Measurements from ENCODE around the gene FNTB.

The FNTB gene

GRCh38 chr14:65095633-65096205 is 109.0 kb downstream of the FNTB start:
- DNase-seq = no peak

GRCh38 chr14:65096323-65097089 is 109.8 kb downstream of the FNTB start:
- no peak for DNase-seq

GRCh38 chr14:65098586-65098985 is 111.9 kb downstream of the FNTB start:
- no peak for DNase-seq

- DNase-seq = no peak
Observed at GRCh38 chr14:65100922-65101541, 114.3 kb downstream of the FNTB start.

GRCh38 chr14:65101631-65102440 is 115.1 kb downstream of the FNTB start:
- DNase-seq = peak; percentile 40

GRCh38 chr14:65102441-65103149 is 115.9 kb downstream of the FNTB start, which contains the start of gene MAX:
Gene MAX (minus strand): TSS chr14:65102517. CDS start chr14:65102339, 178 bp downstream.
- DNase-seq = peak; percentile 98

GRCh38 chr14:65103150-65103760 is 116.6 kb downstream of the FNTB start:
- DNase-seq = no peak

GRCh38 chr14:65104791-65105190 is 118.1 kb downstream of the FNTB start:
- DNase-seq = no peak

GRCh38 chr14:65106316-65106715 is 119.6 kb downstream of the FNTB start:
- DNase-seq = no peak

GRCh38 chr14:65106736-65107135 is 120.0 kb downstream of the FNTB start:
- DNase-seq = no peak

GRCh38 chr14:65107200-65107599 is 120.5 kb downstream of the FNTB start:
- no peak for DNase-seq

- DNase-seq = no peak
Observed at GRCh38 chr14:65109357-65109756, 122.7 kb downstream of the FNTB start.

- no peak for DNase-seq
Observed at GRCh38 chr14:65110525-65110924, 123.8 kb downstream of the FNTB start.

Measured in activated naive CD4-positive, alpha-beta T cell treated with anti-CD3 and anti-CD28 coated beads, Interleukin-2, amount 50 U/mL, for 16 hours (primary cell).